Posterior vena cava (tissue), 2 donors: ENCODE data around the gene EIF1. TPM values are rescaled to one million over a fixed set of nuclear protein-coding genes. Genes with fewer than 3 reads are reported as not detected.
A peak's percentile ranks its signal among the peaks of the same experiment; 100 is the strongest.
"Not testable (repeated sequence)": the region's sequence is repeated elsewhere in the genome, so short reads cannot be mapped to it uniquely, and the experiment has no call there.

Source experiments
- DNase-seq: peaks from one replicate; pipeline ENCODE4 v3.0.0-alpha.2; 2020; ENCODE audit warnings: low spot score
- intact Hi-C, 2 donors: fragments of 100-400 bp; cut with DNase I; formaldehyde crosslinking; loops; one replicate each; pipeline versions ENCODE4 v1.14.1 to v1.14.2; 2022 to 2023
- total RNA-seq, 2 donors: library from RNA; stranded (reverse); fragmentation: NEBNext Ultra II Directional; extraction: Animal tissue kit (Norgen Biotek cat#: 25700); gene quantifications; one replicate each; pipeline ENCODE4 v1.2.1, GENCODE V29; 2021
- donor health status: DM: yes; HTN: yes; CAD: no.
- donor health status: DM: yes; HTN: yes; CAD: no.

The EIF1 gene
- total RNA-seq, 2 donors from 2014 or later: 694 to 760 TPM

- intact Hi-C loops: loop anchor here (5.0 to 10.0 kb wide), 3 partner anchors 762 to 862 kb away; no protein-coding TSS in a partner anchor
These were observed 21.9 kb upstream of the EIF1 start for GRCh38 chr17:41666708-41667279.

GRCh38 chr17:41667280-41668041, 21.2 kb upstream of the EIF1 start:
- intact Hi-C loops: loop anchor here (5.0 to 10.0 kb wide), 3 partner anchors 763 to 863 kb away; no protein-coding TSS in a partner anchor
- no peak for DNase-seq

More at GRCh38 chr17:41666708-41667279, 21.9 kb upstream of the EIF1 start:
- DNase-seq: peak; percentile 95

- intact Hi-C loops: no loop called here
These were observed 16.5 kb upstream of the EIF1 start for GRCh38 chr17:41672153-41672552.

GRCh38 chr17:41675157-41676057, 13.3 kb upstream of the EIF1 start:
- intact Hi-C loops: not testable (repeated sequence)

More at GRCh38 chr17:41672153-41672552, 16.5 kb upstream of the EIF1 start:
- no peak for DNase-seq

GRCh38 chr17:41676058-41676419, 12.6 kb upstream of the EIF1 start:
- no peak for DNase-seq
- intact Hi-C loops: no loop called here

More at GRCh38 chr17:41675157-41676057, 13.3 kb upstream of the EIF1 start:
- not testable (repeated sequence) for DNase-seq

- intact Hi-C loops: no loop called here
- no peak for DNase-seq
These were observed 10.2 kb upstream of the EIF1 start for GRCh38 chr17:41678411-41678906.

- intact Hi-C loops: no loop called here
- DNase-seq: no peak
These were observed 9.6 kb upstream of the EIF1 start for GRCh38 chr17:41678907-41679739.

GRCh38 chr17:41679740-41680425, 8.8 kb upstream of the EIF1 start:
- DNase-seq: no peak
- intact Hi-C loops: no loop called here

GRCh38 chr17:41680426-41681040, 8.2 kb upstream of the EIF1 start:
- intact Hi-C loops: no loop called here
- no peak for DNase-seq

GRCh38 chr17:41681776-41682175, 6.9 kb upstream of the EIF1 start:
- no peak for DNase-seq
- intact Hi-C loops: no loop called here

- no peak for DNase-seq
- intact Hi-C loops: no loop called here
These were observed 6.1 kb upstream of the EIF1 start for GRCh38 chr17:41682631-41683030.

GRCh38 chr17:41683441-41684007, 5.2 kb upstream of the EIF1 start:
- DNase-seq: no peak
- intact Hi-C loops: no loop called here

- intact Hi-C loops: no loop called here
These were observed 4.7 kb upstream of the EIF1 start for GRCh38 chr17:41684035-41684434.

GRCh38 chr17:41685753-41686152, 2.9 kb upstream of the EIF1 start:
- intact Hi-C loops: not testable (repeated sequence)

More at GRCh38 chr17:41684035-41684434, 4.7 kb upstream of the EIF1 start:
- no peak for DNase-seq

GRCh38 chr17:41686281-41686680, 2.4 kb upstream of the EIF1 start:
- intact Hi-C loops: no loop called here
- no peak for DNase-seq

More at GRCh38 chr17:41685753-41686152, 2.9 kb upstream of the EIF1 start:
- not testable (repeated sequence) for DNase-seq

- DNase-seq: no peak
- intact Hi-C loops: no loop called here
These were observed 651 bp upstream of the EIF1 start for GRCh38 chr17:41687828-41688640.
